Uterus (tissue), 2 donors: ENCODE data around the gene IRF4.

Source experiments
- POLR2A ChIP-seq, 2 donors: fragments of 450-650 bp; IDR thresholded peaks; one replicate each; pipeline ENCODE4 v1.6.1; 2016; ENCODE audit warnings: antibody characterized with exemption in 2 of 2, mild to moderate bottlenecking in 1 of 2, moderate library complexity in 1 of 2
- TF ChIP-seq, protein P1 (sequence below), 4 experiments: fragments of 200-600 bp in 2 of 4; fragments of 450-650 bp in 2 of 4; sonication (generic) in 2 of 4; IDR thresholded peaks; one replicate each; pipeline ENCODE4 v1.5.1; 2016 to 2019; ENCODE audit warnings: antibody characterized with exemption in 4 of 4, mild to moderate bottlenecking in 2 of 4, moderate library complexity in 1 of 4

DNA sequence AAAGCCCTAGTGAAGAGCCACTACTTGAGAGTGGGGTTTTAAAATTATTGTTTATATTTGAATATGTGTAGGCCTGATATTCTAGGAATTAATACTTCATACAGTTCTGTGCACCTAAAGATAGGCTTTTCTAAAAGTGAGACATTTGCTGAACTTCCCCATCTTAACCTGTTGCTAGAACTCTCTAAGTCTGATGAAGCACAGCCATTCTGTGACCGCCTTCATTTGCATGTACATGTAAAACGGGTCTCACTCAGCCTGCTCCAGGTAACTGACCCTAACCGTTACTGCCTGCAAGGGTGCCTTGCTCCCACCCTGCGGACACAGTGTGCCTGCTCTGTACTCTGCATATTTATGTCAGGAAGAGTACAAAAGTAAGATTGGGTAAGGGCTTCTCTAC lies 44.3 kb upstream of the IRF4 start:
- TF ChIP-seq POLR2A (IDR thresholded peaks at IDR 0.05): no peak
- TF ChIP-seq, protein P1, sequence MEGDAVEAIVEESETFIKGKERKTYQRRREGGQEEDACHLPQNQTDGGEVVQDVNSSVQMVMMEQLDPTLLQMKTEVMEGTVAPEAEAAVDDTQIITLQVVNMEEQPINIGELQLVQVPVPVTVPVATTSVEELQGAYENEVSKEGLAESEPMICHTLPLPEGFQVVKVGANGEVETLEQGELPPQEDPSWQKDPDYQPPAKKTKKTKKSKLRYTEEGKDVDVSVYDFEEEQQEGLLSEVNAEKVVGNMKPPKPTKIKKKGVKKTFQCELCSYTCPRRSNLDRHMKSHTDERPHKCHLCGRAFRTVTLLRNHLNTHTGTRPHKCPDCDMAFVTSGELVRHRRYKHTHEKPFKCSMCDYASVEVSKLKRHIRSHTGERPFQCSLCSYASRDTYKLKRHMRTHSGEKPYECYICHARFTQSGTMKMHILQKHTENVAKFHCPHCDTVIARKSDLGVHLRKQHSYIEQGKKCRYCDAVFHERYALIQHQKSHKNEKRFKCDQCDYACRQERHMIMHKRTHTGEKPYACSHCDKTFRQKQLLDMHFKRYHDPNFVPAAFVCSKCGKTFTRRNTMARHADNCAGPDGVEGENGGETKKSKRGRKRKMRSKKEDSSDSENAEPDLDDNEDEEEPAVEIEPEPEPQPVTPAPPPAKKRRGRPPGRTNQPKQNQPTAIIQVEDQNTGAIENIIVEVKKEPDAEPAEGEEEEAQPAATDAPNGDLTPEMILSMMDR (IDR thresholded peaks at IDR 0.05): no peak
